MG63 (cell line): ENCODE measurements around the gene FAM163A. TPM values are rescaled to one million over a fixed set of nuclear protein-coding genes. Genes with fewer than 3 reads are reported as not detected.
"Not testable (repeated sequence)": the region's sequence is repeated elsewhere in the genome, so short reads cannot be mapped to it uniquely, and the experiment has no call there.

ENCODE experiments used
- DNase-seq: peaks from one replicate; pipeline ENCODE4 v3.0.0-alpha.2; 2020
- H3K27me3 ChIP-seq: fragments of 250-450 bp; sonication (Bioruptor Pico); 2 replicates; pipeline ENCODE4 v1.5.1; 2020; ENCODE audit warnings: mild to moderate bottlenecking, moderate library complexity
- H3K36me3 ChIP-seq: fragments of 250-450 bp; sonication (Bioruptor Pico); 2 replicates; pipeline ENCODE4 v1.5.1; 2020; ENCODE audit warnings: mild to moderate bottlenecking, moderate library complexity
- H3K4me3 ChIP-seq: fragments of 250-450 bp; sonication (Bioruptor Pico); 2 replicates; pipeline ENCODE4 v1.5.1; 2020; ENCODE audit warnings: mild to moderate bottlenecking, moderate library complexity
- H3K9me3 ChIP-seq: fragments of 250-450 bp; sonication (Bioruptor Pico); 2 replicates; pipeline ENCODE4 v1.5.1; 2020; ENCODE audit warnings: mild to moderate bottlenecking, moderate library complexity
- total RNA-seq: library from RNA; depleted of rRNA; stranded (reverse); fragments of >200 nt; shearing (Covaris generic); gene quantifications from 2 replicates; pipeline ENCODE4 v1.2.3, GENCODE V29; 2014; ENCODE audit warnings: low replicate concordance; rRNA removed

FAM163A gene
- total RNA-seq, 1 experiment from 2014 or later: not detected

DNA sequence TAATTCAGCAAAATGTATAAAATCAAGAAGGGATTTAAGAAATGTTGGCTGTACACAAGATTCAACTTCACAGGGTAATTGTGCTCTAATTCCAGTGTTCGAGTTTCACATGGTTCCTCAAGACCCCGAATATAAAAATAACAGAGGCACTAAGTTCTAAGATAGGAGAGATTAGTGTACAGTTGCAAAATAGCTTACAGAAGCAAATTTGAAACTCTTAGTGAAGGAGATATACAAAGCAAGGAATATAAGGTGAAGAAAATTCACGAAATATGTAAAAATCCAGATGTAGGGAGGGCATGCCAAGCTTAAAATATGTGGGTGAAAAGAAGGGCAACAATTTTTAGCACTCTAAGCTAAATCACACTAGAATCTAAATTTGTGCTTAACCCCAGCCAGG is 105.1 kb downstream of the FAM163A start:
- no peak for DNase-seq
- no peak overlapping the region for H3K4me3 ChIP-seq
- peaks cover 80% of the 10 kb centered on the region for H3K36me3 ChIP-seq
- no peaks in the 10 kb centered on the region for H3K9me3 ChIP-seq
- H3K27me3 ChIP-seq: no peaks in the 10 kb centered on the region

DNA sequence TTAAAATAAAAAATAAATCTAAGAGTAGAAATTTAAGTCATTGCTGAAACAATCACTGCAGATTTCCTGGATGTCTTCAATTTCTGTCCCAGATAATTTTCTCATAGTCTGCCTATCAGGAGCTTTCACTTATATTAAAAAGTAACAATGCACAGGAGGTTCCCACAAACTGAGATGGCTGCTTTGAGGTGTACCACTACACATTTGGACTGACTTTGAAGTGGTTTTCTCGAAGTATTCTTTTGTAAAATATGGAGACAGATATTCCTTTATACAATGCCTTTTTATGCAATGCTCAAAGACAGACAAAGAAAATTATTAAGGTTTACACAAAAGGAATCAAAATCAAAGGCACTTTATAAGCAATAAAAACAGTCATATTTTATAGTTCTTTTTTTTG is 110.0 kb downstream of the FAM163A start:
- H3K27me3 ChIP-seq: no peaks in the 10 kb centered on the region
- H3K9me3 ChIP-seq: no peaks in the 10 kb centered on the region
- H3K36me3 ChIP-seq: peaks cover 70% of the 10 kb centered on the region
- DNase-seq: no peak
- H3K4me3 ChIP-seq: no peak overlapping the region

DNA sequence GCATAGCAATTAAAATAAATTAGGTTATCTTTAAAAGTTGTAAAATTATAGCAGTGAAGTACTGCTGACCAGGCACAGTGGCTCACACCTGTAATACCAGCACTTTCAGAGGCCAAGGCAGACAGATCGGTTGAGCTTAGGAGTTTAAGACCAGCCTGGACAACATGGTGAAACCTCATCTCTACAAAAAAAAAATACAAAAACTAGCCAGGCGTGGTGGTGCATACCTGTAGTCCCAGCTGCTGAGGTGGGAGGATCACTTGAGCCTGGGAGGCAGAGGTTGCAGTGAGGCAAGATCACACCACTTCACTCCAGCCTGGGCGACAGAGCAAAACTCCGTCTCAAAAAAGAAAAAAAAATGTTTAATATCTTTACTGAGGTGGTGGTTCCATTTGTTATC is 112.7 kb downstream of the FAM163A start:
- not testable (repeated sequence) for H3K27me3 ChIP-seq, H3K9me3 ChIP-seq, H3K4me3 ChIP-seq, DNase-seq
- H3K36me3 ChIP-seq: peaks cover 65% of the 10 kb centered on the region

DNA sequence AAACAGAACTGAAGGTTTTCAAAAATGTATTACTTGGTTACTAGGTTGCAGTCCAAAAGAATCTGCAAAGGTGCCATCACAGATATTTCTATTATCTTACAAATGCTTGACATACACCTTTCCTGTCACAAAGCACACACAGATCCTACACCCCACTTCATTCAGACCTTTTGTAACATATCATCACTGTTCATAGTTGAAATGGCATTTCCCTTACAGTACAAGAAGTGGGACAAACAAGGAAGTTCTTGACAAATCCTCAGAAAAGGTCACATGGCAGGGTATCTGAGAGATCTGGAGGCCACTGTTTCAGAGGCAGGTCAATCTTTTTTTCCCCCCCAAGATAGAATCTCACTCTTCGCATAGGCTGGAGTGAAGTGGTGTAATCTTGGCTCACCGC is 113.2 kb downstream of the FAM163A start:
- Histone ChIP-seq H3K9me3 (no peaks in the 10 kb centered on the region), H3K27me3 (no peaks in the 10 kb centered on the region), H3K36me3 (peaks cover 65% of the 10 kb centered on the region), H3K4me3 (no peak overlapping the region)
- no peak for DNase-seq

DNA sequence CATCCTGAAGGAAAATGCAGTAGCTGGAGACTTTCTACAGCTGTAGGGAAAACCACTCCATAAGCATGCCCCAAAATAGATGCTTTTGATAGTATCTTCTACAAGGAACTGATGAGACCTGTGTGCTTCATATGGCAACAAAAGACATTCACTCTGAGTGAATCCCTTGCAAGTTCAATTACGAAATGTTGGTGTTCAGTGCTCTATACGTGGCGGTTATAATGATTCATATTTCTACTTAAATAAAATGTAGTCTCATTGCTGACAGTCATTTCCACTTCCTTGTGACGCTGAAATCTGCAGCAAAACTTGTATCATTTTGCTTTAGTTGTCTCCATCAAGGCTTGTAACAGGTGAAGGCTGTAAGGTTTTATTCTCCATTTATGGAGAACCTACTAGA is 113.9 kb downstream of the FAM163A start:
- no peak overlapping the region for H3K4me3 ChIP-seq
- no peaks in the 10 kb centered on the region for H3K9me3 ChIP-seq
- H3K36me3 ChIP-seq: peaks cover 66% of the 10 kb centered on the region
- no peak for DNase-seq
- H3K27me3 ChIP-seq: no peaks in the 10 kb centered on the region

DNA sequence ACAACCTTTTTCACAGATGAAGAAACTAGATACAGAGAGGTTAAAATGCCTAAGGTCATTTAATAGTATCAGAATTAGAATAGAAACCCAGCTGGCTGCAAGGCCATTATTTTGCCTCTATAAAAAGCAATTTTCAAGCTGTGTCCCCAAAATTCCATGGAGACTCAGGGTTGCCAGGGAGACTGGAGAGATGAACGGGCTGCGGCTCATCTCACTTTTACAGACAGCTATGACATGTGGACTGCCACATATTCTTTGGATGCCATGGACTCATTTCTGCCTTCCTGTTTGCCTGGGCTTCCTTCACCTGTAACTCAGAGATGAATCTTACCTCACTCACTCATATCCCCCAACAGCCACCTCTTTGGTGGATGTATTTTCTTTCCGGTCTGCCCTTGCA is 117.6 kb downstream of the FAM163A start:
- no peak for DNase-seq
- peaks cover 74% of the 10 kb centered on the region for H3K36me3 ChIP-seq
- no peaks in the 10 kb centered on the region for H3K9me3 ChIP-seq
- H3K4me3 ChIP-seq: no peak overlapping the region
- H3K27me3 ChIP-seq: no peaks in the 10 kb centered on the region

DNA sequence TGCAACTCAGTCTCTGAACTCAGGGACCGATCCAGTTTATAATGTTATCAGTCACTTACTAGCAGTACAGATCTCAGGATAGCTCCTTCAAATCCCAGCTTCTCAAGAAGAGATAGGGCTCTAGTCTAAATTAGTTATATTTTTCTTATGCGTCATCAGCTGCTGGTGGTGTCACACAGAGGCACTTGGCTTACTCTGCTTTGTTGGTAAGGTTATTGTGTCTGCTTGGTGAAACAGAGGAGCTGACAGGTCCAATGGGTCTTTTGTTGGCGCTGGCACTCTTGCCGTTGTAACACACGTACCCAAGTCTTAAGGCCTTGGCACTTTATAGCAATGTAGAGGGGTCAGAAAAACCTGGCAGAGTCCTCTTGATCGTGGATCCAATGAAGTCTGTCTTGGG is 122.3 kb downstream of the FAM163A start:
- Histone ChIP-seq H3K4me3 (no peak overlapping the region), H3K36me3 (peaks cover 86% of the 10 kb centered on the region), H3K27me3 (no peaks in the 10 kb centered on the region), H3K9me3 (no peaks in the 10 kb centered on the region)
- no peak for DNase-seq

Other genes starting within 250 kb of the FAM163A start
- gene NPHS2, start 167.3 kb upstream of the FAM163A start, total RNA-seq: not detected in 2 replicates
- not detected in 2 replicates for gene TDRD5, start 151.5 kb upstream of the FAM163A start, total RNA-seq
- 52.8 and 59.3 TPM in 2 replicates for gene TOR1AIP2, start 134.5 kb downstream of the FAM163A start, total RNA-seq
- gene TOR1AIP1, start 139.0 kb downstream of the FAM163A start, total RNA-seq: 20.4 and 23.8 TPM in 2 replicates
- 17.5 and 168 TPM in 2 replicates for gene CEP350, start 211.5 kb downstream of the FAM163A start, total RNA-seq